ENCODE results near the gene IFITM5. TPM values are rescaled to one million over a fixed set of nuclear protein-coding genes. Genes with fewer than 3 reads are reported as not detected.
"Not testable (repeated sequence)": the region's sequence is repeated elsewhere in the genome, so short reads cannot be mapped to it uniquely, and the experiment has no call there.

Gene IFITM5
- total RNA-seq, 1 donor from 2014 or later, result not detected

DNA sequence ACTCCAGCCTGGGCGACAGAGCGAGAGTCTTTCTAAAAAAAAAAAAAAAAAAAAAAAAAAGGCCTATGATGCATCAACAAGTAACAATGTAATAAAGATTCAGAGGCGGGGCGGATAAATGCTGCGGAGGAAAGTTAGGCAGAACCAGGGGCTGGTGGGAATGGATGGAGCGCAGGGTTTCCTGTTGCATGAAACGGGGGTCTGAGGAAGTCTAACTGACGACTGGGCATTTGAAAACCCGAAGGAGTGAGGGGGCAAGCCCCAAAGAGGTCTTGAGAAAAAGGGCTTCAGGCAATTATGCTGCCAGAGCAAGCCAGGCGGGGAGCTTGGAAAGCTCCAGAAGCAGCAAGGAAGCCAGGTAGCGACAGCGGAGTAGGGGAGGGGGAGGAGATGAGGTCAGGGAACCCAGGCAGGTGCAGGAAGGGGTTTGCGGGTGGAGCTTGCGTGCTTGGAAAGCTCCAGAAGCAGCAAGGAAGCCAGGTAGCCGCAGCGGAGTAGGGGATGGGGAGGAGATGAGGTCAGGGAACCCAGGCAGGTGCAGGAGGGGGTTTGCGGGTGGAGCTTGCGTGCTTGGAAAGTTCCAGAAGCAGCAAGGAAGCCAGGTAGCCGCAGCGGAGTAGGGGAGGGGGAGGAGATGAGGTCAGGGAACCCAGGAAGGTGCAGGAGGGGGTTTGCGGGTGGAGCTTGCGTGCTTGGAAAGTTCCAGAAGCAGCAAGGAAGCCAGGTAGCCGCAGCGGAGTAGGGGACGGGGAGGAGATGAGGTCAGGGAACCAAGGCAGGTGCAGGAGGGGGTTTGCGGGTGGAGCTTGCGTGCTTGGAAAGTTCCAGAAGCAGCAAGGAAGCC lies 12.1 kb downstream of the IFITM5 start:
- Mint-ChIP-seq H3K36me3 (ENCODE audit: low read depth) (peaks cover 26% of the 10 kb centered on the region), H3K4me3 (peak overlapping the region; percentile 95), H3K27me3 (ENCODE audit: insufficient read depth) (peaks cover 12% of the 10 kb centered on the region), H3K4me1 (ENCODE audit: low read depth) (peaks cover 49% of the 10 kb centered on the region), H3K27ac (peak overlapping the region; percentile 98)
- DNase-seq (ENCODE audit: low spot score), result peak; percentile 57
- not testable (repeated sequence) for H3K9me3 Mint-ChIP-seq
- intact Hi-C loops (cut with micrococcal nuclease), result loop anchor here (5.0 kb wide), 3 partner anchors 35 to 70 kb away; partner anchors contain the start of genes PSMD13 and SIRT3

DNA sequence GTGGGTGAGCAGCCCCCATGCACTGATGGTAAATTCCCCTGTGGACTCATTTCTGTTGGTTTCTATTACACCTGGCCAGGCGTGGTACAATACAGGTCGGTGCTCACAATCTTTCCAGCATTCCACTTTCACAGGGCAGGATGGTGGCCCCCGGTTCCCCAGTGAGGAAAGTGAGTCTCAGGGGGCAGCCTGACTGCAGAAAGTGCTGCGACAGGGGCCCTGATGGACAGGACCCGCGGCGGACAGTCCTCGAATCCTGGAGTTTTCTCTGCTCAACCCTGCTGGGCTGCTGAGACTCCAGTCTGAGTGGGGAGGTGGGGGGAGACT lies 13.5 kb downstream of the IFITM5 start:
- H3K27ac Mint-ChIP-seq, result peak overlapping the region; percentile 44

DNA sequence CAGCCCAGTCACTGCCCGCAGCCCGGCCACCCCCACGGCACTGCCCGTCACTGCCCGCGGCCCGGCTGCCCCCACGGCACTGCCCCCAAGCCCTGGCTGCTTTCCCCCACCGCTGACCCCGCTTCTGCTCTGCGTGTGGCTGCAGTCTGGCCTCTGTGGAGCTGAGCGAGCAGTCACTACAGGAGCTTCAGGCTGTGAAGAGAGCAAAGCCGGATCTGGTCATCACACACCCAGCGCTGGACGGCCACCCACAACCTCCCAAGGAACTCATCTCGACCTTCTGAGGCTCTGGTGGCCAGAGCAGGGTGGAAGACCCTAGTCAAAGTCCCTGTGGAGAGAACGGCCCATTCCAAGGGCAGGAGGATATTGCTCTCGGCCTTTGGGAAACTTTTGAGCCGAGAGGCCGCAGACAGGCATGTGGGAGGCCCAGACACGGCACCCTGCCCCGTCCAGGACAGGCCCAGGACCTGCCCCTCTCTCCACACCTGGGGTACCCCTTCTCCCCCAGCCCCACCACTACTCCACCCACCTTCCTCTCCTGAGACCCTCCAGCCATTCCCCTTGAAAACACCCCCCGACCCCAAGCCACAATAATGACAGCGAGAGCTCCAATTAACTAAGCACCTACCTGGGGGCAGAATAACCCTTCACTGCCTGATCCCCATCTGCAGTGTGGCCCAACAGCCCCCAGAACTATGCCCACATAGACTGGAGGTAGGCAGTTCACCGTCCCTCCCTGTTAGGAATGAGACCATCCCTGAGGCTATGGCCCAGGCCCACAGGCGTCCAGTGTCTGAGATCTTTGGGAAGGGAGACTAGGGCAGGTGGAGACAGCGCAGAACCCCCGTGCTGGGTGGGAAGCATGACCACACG lies 14.1 kb downstream of the IFITM5 start:
- Mint-ChIP-seq H3K36me3 (ENCODE audit: low read depth) (peaks cover 25% of the 10 kb centered on the region), H3K27me3 (ENCODE audit: insufficient read depth) (peaks cover 16% of the 10 kb centered on the region), H3K9me3 (no peaks in the 10 kb centered on the region), H3K4me1 (ENCODE audit: low read depth) (peaks cover 50% of the 10 kb centered on the region), H3K4me3 (peak overlapping the region; percentile 26), H3K27ac (peak overlapping the region; percentile 44)
- intact Hi-C loops (cut with micrococcal nuclease), result loop anchor here (5.0 kb wide), 3 partner anchors 33 to 72 kb away; partner anchors contain the start of genes PSMD13 and SIRT3
- DNase-seq (ENCODE audit: low spot score), result no peak

More for the DNA sequence above, 13.5 kb downstream of the IFITM5 start:
- Mint-ChIP-seq H3K36me3 (ENCODE audit: low read depth) (peaks cover 23% of the 10 kb centered on the region), H3K4me1 (ENCODE audit: low read depth) (peaks cover 51% of the 10 kb centered on the region), H3K27me3 (ENCODE audit: insufficient read depth) (peaks cover 16% of the 10 kb centered on the region), H3K9me3 (no peaks in the 10 kb centered on the region), H3K4me3 (no peak overlapping the region)
- DNase-seq (ENCODE audit: low spot score), result no peak
- intact Hi-C loops (cut with micrococcal nuclease), result loop anchor here (5.0 kb wide), 3 partner anchors 34 to 71 kb away; partner anchors contain the start of genes PSMD13 and SIRT3

DNA sequence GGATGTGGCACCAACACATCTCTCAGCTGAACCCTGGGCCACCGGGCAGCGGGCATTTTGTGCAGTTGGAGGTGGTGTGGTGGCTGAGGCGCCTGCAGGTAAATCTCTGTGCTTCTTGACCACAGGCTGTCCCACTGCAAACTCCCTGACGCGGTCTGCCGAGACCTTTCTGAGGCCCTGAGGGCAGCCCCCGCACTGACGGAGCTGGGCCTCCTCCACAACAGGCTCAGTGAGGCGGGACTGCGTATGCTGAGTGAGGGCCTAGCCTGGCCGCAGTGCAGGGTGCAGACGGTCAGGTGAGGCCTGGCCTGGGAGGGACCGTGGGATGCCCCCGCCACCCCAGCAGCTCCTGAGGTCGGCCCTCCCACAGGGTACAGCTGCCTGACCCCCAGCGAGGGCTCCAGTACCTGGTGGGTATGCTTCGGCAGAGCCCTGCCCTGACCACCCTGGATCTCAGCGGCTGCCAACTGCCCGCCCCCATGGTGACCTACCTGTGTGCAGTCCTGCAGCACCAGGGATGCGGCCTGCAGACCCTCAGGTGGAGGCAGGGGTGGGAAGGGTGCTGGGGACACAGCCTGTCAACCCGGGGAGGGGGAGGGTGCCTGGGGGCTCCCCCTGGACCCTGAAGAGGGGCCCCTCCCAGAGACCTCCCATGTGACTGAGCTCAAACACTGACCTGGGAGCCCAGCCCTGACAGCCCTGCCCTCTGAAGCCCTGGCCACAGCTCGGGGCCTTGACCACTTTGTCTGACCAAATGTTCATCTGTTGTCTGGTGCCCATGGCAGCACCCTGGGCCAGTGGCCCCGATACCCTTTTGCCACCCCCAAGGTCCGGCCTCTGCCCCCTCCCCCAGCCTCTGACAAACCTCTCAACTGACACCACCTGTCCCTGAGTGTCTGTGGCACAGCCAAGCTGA lies 15.0 kb downstream of the IFITM5 start:
- H3K4me1 Mint-ChIP-seq (ENCODE audit: low read depth), result peaks cover 50% of the 10 kb centered on the region

DNA sequence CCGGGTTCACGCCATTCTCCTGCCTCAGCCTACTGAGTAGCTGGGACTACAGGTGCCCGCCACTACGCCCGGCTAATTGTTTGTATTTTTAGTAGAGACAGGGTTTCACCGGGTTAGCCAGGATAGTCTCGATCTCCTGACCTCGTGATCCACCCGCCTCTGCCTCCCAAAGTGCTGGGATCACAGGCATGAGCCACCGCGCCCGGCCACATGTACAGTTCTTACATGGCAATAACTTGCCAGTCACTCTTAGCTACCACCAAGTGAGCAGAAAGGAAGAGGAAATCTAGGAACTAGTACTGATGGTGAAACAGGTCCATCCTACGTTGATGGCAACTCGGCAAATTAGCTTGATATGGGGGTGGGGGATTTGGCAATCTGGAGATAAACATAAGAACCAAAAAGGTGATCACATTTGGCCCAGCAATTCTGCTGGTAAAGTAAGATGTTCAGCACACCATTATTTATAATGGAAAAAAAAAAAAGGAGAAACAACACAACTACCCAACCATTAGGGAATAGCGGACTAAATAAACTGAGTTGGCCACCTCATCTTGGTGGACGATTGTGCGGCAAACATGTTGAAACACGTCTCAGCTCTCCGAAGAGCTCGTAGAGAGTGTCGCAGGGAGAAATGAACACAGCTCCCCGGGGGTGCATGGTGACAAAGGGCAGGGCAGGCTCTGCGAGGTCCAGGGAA lies 15.8 kb downstream of the IFITM5 start:
- intact Hi-C loops (cut with micrococcal nuclease), result no loop called here
- peak overlapping the region; percentile 84 for H3K4me3 Mint-ChIP-seq
- peak overlapping the region; percentile 29 for H3K27ac Mint-ChIP-seq
- no peak for DNase-seq (ENCODE audit: low spot score)
- peaks cover 54% of the 10 kb centered on the region for H3K4me1 Mint-ChIP-seq (ENCODE audit: low read depth)
- H3K36me3 Mint-ChIP-seq (ENCODE audit: low read depth), result peaks cover 27% of the 10 kb centered on the region
- no peaks in the 10 kb centered on the region for H3K9me3 Mint-ChIP-seq
- peaks cover 20% of the 10 kb centered on the region for H3K27me3 Mint-ChIP-seq (ENCODE audit: insufficient read depth)

More for the DNA sequence above, 15.0 kb downstream of the IFITM5 start:
- peaks cover 25% of the 10 kb centered on the region for H3K36me3 Mint-ChIP-seq (ENCODE audit: low read depth)
- no peak overlapping the region for H3K27ac Mint-ChIP-seq
- H3K27me3 Mint-ChIP-seq (ENCODE audit: insufficient read depth), result peaks cover 17% of the 10 kb centered on the region
- no peaks in the 10 kb centered on the region for H3K9me3 Mint-ChIP-seq
- no peak overlapping the region for H3K4me3 Mint-ChIP-seq
- intact Hi-C loops (cut with micrococcal nuclease), result loop anchor here (5.0 kb wide), 3 partner anchors 32 to 73 kb away; partner anchors contain the start of genes PSMD13 and SIRT3
- no peak for DNase-seq (ENCODE audit: low spot score)

DNA sequence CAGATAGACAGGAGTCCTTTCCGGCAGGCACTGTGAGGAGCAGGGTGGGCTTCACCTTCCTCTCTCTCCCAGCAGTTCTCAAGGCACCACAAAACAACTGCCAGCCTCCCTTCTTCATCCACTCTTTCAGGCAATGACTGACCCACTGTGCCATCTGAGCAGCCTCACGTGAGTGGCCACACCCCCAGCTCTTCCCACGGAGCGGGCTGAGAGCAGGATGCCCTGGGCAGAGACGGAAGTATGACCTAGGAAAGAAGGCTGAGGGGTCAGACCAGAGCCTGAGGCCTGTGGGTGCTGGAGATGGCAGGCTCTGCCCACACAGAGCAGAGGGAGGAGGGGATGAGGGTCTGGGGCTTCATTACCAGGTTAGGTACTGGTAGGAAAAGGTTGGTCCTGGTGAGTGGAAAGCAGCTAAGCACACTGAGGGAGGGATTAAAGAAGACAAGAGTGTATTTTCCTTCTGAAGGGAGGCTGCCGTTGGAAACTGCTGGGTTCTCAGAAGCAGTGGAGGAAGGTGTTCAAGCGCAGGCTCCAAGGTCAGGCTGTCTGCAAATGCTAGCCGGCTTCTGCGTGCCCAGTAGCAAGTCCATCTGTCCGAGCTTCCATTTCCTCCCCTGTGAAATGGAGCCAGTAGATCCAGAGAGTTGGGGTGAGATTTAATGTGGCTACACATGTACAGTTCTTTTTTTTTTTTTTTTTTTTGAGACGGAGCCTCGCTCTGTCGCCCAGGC lies 16.5 kb downstream of the IFITM5 start:
- Mint-ChIP-seq H3K36me3 (ENCODE audit: low read depth) (peaks cover 29% of the 10 kb centered on the region), H3K27me3 (ENCODE audit: insufficient read depth) (peaks cover 18% of the 10 kb centered on the region), H3K4me3 (peak overlapping the region; percentile 84), H3K27ac (peak overlapping the region; percentile 85), H3K4me1 (ENCODE audit: low read depth) (peaks cover 56% of the 10 kb centered on the region), H3K9me3 (no peaks in the 10 kb centered on the region)
- DNase-seq (ENCODE audit: low spot score), result no peak
- intact Hi-C loops (cut with micrococcal nuclease), result no loop called here

DNA sequence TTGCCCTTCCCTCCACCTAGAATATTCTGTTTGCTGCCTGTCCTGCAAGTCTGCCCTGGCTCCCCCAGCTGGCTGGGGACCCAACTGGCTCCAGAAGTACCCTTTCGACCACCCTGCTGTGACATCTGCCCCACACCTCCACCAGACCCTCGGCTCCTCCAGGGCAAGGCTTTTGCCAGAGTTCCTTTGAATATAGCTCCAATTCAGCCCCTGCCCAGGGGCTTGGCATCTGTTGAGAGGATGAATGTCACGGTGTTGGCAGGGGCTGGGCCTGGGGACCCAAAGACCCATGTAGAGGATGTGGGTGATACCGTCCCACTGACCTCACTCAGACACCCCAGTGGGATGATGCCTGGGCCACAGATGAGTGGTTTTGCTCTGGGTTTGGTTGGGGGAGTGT lies 17.2 kb downstream of the IFITM5 start:
- H3K36me3 Mint-ChIP-seq (ENCODE audit: low read depth), result peaks cover 31% of the 10 kb centered on the region
- no peak for DNase-seq (ENCODE audit: low spot score)
- peaks cover 59% of the 10 kb centered on the region for H3K4me1 Mint-ChIP-seq (ENCODE audit: low read depth)
- H3K9me3 Mint-ChIP-seq, result peaks cover 3% of the 10 kb centered on the region
- H3K4me3 Mint-ChIP-seq, result peak overlapping the region; percentile 84
- intact Hi-C loops (cut with micrococcal nuclease), result no loop called here
- peaks cover 17% of the 10 kb centered on the region for H3K27me3 Mint-ChIP-seq (ENCODE audit: insufficient read depth)
- H3K27ac Mint-ChIP-seq, result peak overlapping the region; percentile 85

DNA sequence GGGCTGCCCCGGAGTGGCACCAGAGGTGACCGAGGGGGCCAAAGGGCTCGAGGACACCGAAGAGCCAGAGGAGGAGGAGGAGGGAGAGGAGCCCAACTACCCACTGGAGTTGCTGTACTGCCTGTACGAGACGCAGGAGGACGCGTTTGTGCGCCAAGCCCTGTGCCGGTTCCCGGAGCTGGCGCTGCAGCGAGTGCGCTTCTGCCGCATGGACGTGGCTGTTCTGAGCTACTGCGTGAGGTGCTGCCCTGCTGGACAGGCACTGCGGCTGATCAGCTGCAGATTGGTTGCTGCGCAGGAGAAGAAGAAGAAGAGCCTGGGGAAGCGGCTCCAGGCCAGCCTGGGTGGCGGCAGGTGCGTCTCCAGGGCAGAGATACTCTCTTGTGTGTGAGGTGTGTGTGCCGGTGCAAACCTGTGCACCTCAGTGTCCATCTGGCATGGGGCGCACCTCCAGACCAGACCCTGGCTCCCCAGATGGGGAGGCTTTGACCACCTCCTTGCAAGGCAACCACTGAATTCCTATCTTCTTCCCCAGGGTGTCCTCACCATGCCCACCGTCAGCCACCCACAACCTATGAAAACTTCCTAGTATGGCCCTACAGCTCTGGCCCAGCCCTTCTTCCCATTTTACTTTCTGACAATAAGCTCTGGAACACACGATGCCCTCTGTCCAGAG lies 17.7 kb downstream of the IFITM5 start:
- H3K9me3 Mint-ChIP-seq, result peaks cover 4% of the 10 kb centered on the region
- H3K27ac Mint-ChIP-seq, result peak overlapping the region; percentile 85
- peak overlapping the region; percentile 84 for H3K4me3 Mint-ChIP-seq
- H3K27me3 Mint-ChIP-seq (ENCODE audit: insufficient read depth), result peaks cover 18% of the 10 kb centered on the region
- DNase-seq (ENCODE audit: low spot score), result no peak
- H3K4me1 Mint-ChIP-seq (ENCODE audit: low read depth), result peaks cover 57% of the 10 kb centered on the region
- H3K36me3 Mint-ChIP-seq (ENCODE audit: low read depth), result peaks cover 34% of the 10 kb centered on the region
- intact Hi-C loops (cut with micrococcal nuclease), result loop anchor here (1.0 kb wide), 1 partner anchor 12 kb away; no protein-coding TSS in a partner anchor

DNA sequence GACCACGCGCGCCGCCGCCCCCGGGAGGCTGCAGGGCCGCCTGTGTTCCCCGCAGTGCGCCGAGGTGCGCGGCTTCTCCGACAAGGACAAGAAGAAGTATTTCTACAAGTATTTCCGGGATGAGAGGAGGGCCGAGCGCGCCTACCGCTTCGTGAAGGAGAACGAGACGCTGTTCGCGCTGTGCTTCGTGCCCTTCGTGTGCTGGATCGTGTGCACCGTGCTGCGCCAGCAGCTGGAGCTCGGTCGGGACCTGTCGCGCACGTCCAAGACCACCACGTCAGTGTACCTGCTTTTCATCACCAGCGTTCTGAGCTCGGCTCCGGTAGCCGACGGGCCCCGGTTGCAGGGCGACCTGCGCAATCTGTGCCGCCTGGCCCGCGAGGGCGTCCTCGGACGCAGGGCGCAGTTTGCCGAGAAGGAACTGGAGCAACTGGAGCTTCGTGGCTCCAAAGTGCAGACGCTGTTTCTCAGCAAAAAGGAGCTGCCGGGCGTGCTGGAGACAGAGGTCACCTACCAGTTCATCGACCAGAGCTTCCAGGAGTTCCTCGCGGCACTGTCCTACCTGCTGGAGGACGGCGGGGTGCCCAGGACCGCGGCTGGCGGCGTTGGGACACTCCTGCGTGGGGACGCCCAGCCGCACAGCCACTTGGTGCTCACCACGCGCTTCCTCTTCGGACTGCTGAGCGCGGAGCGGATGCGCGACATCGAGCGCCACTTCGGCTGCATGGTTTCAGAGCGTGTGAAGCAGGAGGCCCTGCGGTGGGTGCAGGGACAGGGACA lies 18.4 kb downstream of the IFITM5 start:
- H3K36me3 Mint-ChIP-seq (ENCODE audit: low read depth), result peaks cover 41% of the 10 kb centered on the region
- DNase-seq (ENCODE audit: low spot score), result no peak
- peak overlapping the region; percentile 72 for H3K27ac Mint-ChIP-seq
- intact Hi-C loops (cut with micrococcal nuclease), result loop anchor here (1.0 kb wide), 1 partner anchor 12 kb away; no protein-coding TSS in a partner anchor
- peaks cover 55% of the 10 kb centered on the region for H3K4me1 Mint-ChIP-seq (ENCODE audit: low read depth)
- peak overlapping the region; percentile 84 for H3K4me3 Mint-ChIP-seq
- peaks cover 24% of the 10 kb centered on the region for H3K27me3 Mint-ChIP-seq (ENCODE audit: insufficient read depth)
- peaks cover 11% of the 10 kb centered on the region for H3K9me3 Mint-ChIP-seq

DNA sequence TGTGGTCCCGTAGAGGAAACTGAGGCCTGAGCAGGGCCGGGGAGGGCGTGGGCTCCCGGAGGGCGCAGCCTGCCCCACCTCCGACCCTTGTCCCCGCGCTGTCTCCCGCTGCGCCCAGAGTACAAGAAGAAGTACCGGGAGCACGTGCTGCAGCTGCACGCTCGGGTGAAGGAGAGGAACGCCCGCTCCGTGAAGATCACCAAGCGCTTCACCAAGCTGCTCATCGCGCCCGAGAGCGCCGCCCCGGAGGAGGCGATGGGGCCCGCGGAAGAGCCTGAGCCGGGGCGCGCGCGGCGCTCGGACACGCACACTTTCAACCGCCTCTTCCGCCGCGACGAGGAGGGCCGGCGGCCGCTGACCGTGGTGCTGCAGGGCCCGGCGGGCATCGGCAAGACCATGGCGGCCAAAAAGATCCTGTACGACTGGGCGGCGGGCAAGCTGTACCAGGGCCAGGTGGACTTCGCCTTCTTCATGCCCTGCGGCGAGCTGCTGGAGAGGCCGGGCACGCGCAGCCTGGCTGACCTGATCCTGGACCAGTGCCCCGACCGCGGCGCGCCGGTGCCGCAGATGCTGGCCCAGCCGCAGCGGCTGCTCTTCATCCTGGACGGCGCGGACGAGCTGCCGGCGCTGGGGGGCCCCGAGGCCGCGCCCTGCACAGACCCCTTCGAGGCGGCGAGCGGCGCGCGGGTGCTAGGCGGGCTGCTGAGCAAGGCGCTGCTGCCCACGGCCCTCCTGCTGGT lies 19.2 kb downstream of the IFITM5 start:
- Mint-ChIP-seq H3K4me1 (ENCODE audit: low read depth) (peaks cover 49% of the 10 kb centered on the region), H3K27me3 (ENCODE audit: insufficient read depth) (peaks cover 28% of the 10 kb centered on the region), H3K4me3 (peak overlapping the region; percentile 84), H3K9me3 (peaks cover 11% of the 10 kb centered on the region), H3K27ac (peak overlapping the region; percentile 77), H3K36me3 (ENCODE audit: low read depth) (peaks cover 42% of the 10 kb centered on the region)
- intact Hi-C loops (cut with micrococcal nuclease), result no loop called here
- DNase-seq (ENCODE audit: low spot score), result no peak

All from activated T-helper 1 cell treated with anti-CD3 and anti-CD28 coated beads, Interleukin-12 subunit alpha, Interleukin-12 subunit beta, Interleukin-2, Interleukin-4 antibody, amounts not matched to agents 30 ng/mL and 10 ng/mL and 1 ng/mL, durations not matched to agents 14 hours and 24 hours and 36 hours (primary cell).